K562 (cell line): ENCODE results near the gene LGALS14.

Source experiments
- BRCA1 ChIP-seq, 2 experiments: fragments of 450-650 bp in 1 of 2; sonication (generic) in 1 of 2; formaldehyde crosslinking in 1 of 2; IDR thresholded peaks; 2 replicates each; pipeline versions ENCODE4 v1.5.0 to v1.6.1; 2017 to 2020; ENCODE audit warnings: mild to moderate bottlenecking in 1 of 2, missing genetic modification reagents in 1 of 2
- CEBPB ChIP-seq: fragments of 450-650 bp; IDR thresholded peaks from 2 replicates; pipeline ENCODE4 v1.6.1; 2016; ENCODE audit warnings: missing genetic modification characterization, missing compliant biosample characterization
- IFI16 ChIP-seq: fragments of 250-450 bp; sonication (Bioruptor Pico); IDR thresholded peaks from 2 replicates; pipeline ENCODE4 v2.1.2; 2022; ENCODE audit warnings: mild to moderate bottlenecking, inconsistent platforms
- LCOR ChIP-seq: sonication (generic); formaldehyde crosslinking; IDR thresholded peaks from 2 replicates; pipeline ENCODE4 v1.8.0; 2022; ENCODE audit warnings: mild to moderate bottlenecking, missing genetic modification reagents
- MAZ ChIP-seq, 2 experiments: fragments of 450-650 bp in 1 of 2; sonication (generic) in 1 of 2; formaldehyde crosslinking; IDR thresholded peaks in 1 of 2; conservative IDR thresholded peaks in 1 of 2; 2 replicates each; pipeline versions ENCODE4 v1.4.0 to v1.5.0; 2020; ENCODE audit warnings: mild to moderate bottlenecking in 1 of 2, missing genetic modification reagents in 1 of 2
- MED1 ChIP-seq: sonication (generic); formaldehyde crosslinking; IDR thresholded peaks from 2 replicates; pipeline ENCODE4 v1.8.1; 2023; ENCODE audit warnings: missing genetic modification reagents, borderline replicate concordance
- NFE2L1 ChIP-seq: fragments of 450-650 bp; IDR thresholded peaks from 2 replicates; pipeline ENCODE4 v1.6.1; 2016; ENCODE audit warnings: missing genetic modification characterization, low read depth, mild to moderate bottlenecking, missing compliant biosample characterization, moderate library complexity, borderline replicate concordance
- RNF2 ChIP-seq: sonication (generic); IDR thresholded peaks from 2 replicates; pipeline ENCODE4 v1.6.1; 2016
- SREBF2 ChIP-seq: sonication (generic); formaldehyde crosslinking; IDR thresholded peaks from 2 replicates; pipeline ENCODE4 v1.4.0; 2020; ENCODE audit warnings: mild to moderate bottlenecking, missing genetic modification reagents
- ZNF184 ChIP-seq: sonication (generic); formaldehyde crosslinking; IDR thresholded peaks from 2 replicates; pipeline ENCODE4 v1.5.0; 2020; ENCODE audit warnings: missing genetic modification reagents
- TF ChIP-seq, protein P1 (sequence below): fragments of 450-650 bp; IDR thresholded peaks from 2 replicates; pipeline ENCODE4 v1.6.1; 2014; ENCODE audit warnings: low read depth, mild to moderate bottlenecking, moderate library complexity, borderline replicate concordance
- TF ChIP-seq, protein P2 (sequence below): sonication (generic); formaldehyde crosslinking; IDR thresholded peaks from 2 replicates; pipeline ENCODE4 v1.8.1; 2023; ENCODE audit warnings: mild to moderate bottlenecking, missing genetic modification reagents
- TF ChIP-seq, protein P3 (sequence below): sonication (generic); formaldehyde crosslinking; IDR thresholded peaks from 2 replicates; pipeline ENCODE4 v1.8.1; 2022; ENCODE audit warnings: missing genetic modification reagents
- TF ChIP-seq, protein P4 (sequence below): fragments of 250-450 bp; sonication (Bioruptor Pico); IDR thresholded peaks from 2 replicates; pipeline ENCODE4 v1.8.0; 2022; ENCODE audit warnings: moderate library complexity, mild to moderate bottlenecking, inconsistent platforms

DNA sequence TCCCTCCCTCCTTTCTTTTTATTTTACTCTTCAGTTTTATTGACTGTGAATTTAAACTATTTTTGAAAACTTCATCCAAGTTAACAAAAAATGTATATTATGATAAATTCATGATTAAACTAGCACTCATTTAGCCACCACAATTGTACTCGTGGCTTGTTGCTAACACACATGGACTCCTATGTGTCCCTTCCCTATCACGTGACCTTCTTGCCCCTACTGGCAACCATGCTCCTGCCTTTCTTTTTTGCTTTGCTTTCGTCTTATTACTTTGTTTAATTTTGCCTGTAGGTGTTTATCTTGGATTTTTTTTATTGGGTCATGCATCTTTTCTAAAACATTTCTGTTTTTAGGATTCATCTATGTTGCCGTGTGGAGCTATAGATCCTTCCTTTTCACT lies 25.3 kb downstream of the LGALS14 start:
- TF ChIP-seq ZNF184 (no peak), LCOR (no peak), MAZ (CRISPR knock-in tag; conservative IDR thresholded peaks at IDR 0.05 in 1 of 2, IDR thresholded peaks at IDR 0.05 in 1 of 2) (no peak), IFI16 (CRISPR knock-in tag) (no peak), MED1 (CRISPR knock-in tag) (no peak), RNF2 (no peak), SREBF2 (CRISPR knock-in tag) (no peak), CEBPB (tag) (no peak), NFE2L1 (no peak), BRCA1 (IDR thresholded peaks at IDR 0.05) (no peak), BRCA1 (CRISPR knock-in tag; IDR thresholded peaks at IDR 0.05) (no peak)
- TF ChIP-seq, protein P1, sequence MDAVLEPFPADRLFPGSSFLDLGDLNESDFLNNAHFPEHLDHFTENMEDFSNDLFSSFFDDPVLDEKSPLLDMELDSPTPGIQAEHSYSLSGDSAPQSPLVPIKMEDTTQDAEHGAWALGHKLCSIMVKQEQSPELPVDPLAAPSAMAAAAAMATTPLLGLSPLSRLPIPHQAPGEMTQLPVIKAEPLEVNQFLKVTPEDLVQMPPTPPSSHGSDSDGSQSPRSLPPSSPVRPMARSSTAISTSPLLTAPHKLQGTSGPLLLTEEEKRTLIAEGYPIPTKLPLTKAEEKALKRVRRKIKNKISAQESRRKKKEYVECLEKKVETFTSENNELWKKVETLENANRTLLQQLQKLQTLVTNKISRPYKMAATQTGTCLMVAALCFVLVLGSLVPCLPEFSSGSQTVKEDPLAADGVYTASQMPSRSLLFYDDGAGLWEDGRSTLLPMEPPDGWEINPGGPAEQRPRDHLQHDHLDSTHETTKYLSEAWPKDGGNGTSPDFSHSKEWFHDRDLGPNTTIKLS: no peak
- TF ChIP-seq, protein P2, sequence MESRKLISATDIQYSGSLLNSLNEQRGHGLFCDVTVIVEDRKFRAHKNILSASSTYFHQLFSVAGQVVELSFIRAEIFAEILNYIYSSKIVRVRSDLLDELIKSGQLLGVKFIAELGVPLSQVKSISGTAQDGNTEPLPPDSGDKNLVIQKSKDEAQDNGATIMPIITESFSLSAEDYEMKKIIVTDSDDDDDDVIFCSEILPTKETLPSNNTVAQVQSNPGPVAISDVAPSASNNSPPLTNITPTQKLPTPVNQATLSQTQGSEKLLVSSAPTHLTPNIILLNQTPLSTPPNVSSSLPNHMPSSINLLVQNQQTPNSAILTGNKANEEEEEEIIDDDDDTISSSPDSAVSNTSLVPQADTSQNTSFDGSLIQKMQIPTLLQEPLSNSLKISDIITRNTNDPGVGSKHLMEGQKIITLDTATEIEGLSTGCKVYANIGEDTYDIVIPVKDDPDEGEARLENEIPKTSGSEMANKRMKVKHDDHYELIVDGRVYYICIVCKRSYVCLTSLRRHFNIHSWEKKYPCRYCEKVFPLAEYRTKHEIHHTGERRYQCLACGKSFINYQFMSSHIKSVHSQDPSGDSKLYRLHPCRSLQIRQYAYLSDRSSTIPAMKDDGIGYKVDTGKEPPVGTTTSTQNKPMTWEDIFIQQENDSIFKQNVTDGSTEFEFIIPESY (CRISPR knock-in tag): no peak
- TF ChIP-seq, protein P3, sequence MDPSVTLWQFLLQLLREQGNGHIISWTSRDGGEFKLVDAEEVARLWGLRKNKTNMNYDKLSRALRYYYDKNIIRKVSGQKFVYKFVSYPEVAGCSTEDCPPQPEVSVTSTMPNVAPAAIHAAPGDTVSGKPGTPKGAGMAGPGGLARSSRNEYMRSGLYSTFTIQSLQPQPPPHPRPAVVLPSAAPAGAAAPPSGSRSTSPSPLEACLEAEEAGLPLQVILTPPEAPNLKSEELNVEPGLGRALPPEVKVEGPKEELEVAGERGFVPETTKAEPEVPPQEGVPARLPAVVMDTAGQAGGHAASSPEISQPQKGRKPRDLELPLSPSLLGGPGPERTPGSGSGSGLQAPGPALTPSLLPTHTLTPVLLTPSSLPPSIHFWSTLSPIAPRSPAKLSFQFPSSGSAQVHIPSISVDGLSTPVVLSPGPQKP (CRISPR knock-in tag): no peak
- TF ChIP-seq, protein P4, sequence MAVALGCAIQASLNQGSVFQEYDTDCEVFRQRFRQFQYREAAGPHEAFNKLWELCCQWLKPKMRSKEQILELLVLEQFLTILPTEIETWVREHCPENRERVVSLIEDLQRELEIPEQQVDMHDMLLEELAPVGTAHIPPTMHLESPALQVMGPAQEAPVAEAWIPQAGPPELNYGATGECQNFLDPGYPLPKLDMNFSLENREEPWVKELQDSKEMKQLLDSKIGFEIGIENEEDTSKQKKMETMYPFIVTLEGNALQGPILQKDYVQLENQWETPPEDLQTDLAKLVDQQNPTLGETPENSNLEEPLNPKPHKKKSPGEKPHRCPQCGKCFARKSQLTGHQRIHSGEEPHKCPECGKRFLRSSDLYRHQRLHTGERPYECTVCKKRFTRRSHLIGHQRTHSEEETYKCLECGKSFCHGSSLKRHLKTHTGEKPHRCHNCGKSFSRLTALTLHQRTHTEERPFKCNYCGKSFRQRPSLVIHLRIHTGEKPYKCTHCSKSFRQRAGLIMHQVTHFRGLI (CRISPR knock-in tag): no peak
